ENCODE measurements around the gene HDGFL3.
"Not testable (repeated sequence)": the region's sequence is repeated elsewhere in the genome, so short reads cannot be mapped to it uniquely, and the experiment has no call there.

HDGFL3 gene

DNA sequence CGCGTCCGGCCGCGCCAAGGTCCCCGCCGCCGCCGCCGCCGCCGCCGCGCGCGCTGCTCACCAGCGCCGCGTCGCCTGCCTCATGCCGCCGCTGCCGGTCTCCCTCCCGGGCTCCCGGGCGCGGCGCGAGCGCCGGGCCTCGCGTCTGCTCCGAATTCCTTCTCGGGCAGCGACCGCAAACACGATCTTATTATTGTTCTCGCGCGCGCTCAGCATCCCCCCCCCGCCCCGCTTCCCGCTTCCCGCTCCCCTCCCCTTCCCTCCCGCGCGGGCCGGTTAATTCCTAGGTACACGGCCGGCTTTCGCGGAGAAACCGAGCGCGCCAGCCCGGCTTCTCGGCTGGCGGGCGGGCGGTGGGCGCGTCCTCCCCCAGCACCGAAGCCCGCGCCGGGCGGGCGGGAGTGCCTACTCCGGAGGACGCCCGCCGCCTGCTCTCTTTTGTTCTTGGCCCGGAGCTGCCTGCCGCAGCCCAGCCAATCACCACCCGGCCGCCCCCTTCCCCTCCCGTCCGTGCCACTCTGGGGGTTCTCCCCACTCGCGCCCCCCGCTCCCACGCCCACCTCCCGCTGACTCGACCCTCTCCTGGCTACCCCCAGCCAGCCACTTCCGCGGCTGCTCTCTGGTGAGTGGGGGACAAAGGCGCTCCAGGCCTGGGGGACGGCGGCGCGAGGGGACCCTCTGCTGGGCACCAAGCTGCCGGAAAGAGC lies at the start of gene HDGFL3:
HDGFL3 (minus strand) TSS at position 164 of the 707 bp plus-strand sequence. CDS start 409 bp downstream, outside the sequence.
- in situ Hi-C loops (cut with MboI; ENCODE audit: low sequenced_read_pairs) = no loop called here

- in situ Hi-C loops (cut with MboI; ENCODE audit: low sequenced_read_pairs) = no loop called here
These were observed 43.2 kb upstream of the HDGFL3 start for GRCh38 chr15:83250781-83251180.

DNA sequence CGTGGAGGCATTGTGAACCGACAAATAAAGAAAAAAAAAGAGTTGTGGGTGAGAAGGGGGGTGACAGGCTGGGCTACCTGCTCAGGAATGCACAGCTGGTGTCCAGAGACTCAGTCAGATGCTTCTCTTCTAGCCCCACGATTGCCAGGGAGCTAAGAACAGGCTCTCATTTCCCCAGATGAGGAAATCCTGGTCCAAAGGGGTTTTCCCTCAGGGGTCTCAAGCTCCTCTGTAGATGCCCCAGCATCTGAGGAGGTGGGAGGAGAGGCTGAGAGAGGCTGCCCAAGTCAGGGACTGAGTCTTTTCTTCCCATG lies 41.4 kb upstream of the HDGFL3 start:
- in situ Hi-C loops (cut with MboI; ENCODE audit: low sequenced_read_pairs) = no loop called here

DNA sequence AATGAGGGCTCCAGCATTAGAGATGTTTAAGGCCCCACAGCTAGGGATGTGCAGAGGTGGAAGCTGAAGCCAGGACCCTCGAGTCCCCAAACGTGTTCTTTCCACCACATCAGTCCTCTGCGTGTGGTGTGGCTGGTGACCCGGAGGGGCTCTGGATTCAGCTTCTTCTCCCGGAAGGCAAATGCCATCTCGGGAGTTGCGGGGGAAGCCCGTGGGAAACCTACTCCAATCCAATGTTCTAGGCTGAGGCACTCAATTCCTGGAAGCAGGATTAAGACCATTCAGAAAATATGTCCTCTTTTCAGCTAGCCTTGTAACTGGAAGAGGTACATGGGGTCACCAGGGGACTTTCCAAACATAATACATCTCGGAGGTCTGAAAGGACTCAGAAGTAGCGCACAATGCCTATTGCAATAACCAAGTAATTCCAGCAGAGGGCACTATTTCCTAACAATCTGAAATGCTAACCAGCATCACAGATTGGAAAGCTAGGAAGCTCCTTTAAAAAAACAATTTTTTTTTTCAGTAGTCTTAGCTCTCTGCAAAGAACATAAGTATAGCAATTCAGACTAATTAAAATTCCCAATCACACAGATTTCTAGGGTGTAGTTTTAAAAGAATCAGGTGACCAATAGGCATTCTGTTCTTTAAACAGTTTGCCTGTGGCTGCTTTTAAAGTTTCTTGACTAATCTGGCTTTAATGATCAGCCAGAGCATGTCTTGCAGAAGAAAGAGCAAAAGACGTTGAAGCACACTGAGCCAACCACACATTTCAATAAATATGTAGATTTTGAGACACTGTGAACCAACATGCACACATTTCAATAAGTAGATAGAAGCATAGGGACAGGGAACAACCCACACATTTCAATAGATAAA lies 40.8 kb upstream of the HDGFL3 start:
- in situ Hi-C loops (cut with MboI; ENCODE audit: low sequenced_read_pairs) = no loop called here

- in situ Hi-C loops (cut with MboI; ENCODE audit: low sequenced_read_pairs) = no loop called here
These were observed 36.0 kb upstream of the HDGFL3 start for GRCh38 chr15:83243634-83244033.

GRCh38 chr15:83230242-83230641 lies 22.6 kb upstream of the HDGFL3 start:
- in situ Hi-C loops (cut with MboI; ENCODE audit: low sequenced_read_pairs) = no loop called here

GRCh38 chr15:83225449-83225848 lies 17.8 kb upstream of the HDGFL3 start:
- in situ Hi-C loops (cut with MboI; ENCODE audit: low sequenced_read_pairs) = no loop called here

DNA sequence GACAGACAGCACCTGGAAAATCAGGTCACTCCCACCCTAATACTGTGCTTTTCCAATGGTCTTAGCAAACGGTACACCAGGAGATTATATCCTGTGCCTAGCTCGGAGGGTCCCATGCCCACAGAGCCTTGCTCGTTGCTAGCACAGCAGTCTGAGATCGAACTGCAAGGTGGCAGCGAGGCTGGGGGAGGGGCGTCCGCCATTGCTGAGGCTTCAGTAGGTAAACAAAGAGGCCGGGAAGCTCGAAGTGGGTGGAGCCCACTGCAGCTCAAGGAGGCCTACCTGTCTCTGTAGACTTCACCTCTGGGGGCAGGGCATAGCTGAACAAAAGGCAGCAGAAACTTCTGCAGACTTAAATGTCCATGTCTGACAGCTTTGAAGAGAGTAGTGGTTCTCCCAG lies 14.2 kb upstream of the HDGFL3 start:
- in situ Hi-C loops (cut with MboI; ENCODE audit: low sequenced_read_pairs) = not testable (repeated sequence)

DNA sequence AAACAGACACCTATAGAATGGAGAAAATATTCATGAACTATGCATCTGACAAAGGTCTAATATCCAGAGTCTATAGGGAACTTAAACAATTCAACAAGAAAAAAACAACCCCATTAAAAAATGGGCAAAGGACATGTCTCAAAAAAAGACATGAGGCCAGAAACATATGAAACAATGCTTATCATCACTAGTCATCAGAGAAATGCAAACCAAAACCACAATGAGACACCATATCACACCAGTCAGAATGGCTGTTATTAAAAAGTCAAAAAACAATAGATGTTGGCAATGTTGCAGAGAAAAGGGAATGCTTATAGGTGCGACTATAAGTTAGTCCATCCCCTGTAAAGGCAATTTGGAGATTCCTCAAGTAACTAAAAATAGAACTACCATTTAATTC lies 11.4 kb upstream of the HDGFL3 start:
- in situ Hi-C loops (cut with MboI; ENCODE audit: low sequenced_read_pairs) = no loop called here

- in situ Hi-C loops (cut with MboI; ENCODE audit: low sequenced_read_pairs) = no loop called here
These were observed 7.7 kb upstream of the HDGFL3 start for GRCh38 chr15:83215306-83215705.

DNA sequence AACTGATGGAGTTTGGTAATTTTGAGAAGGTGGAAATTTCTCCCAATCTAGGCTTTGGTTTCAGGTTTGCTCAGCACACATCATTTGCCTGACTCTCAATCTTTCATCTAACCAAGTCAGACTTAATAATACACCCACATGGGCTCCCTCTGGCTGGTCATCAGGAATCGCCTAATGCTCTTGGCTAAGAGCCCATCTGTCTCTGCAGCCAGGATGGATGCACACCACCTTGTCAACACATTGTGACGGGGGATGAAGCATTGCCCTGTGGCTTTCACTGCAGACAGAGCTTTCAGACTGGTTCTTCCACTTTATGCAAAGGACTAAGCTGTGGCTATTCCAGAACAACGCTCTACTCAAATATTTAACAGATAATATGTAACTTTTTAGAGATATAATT lies 3.0 kb upstream of the HDGFL3 start:
- in situ Hi-C loops (cut with MboI; ENCODE audit: low sequenced_read_pairs) = no loop called here

DNA sequence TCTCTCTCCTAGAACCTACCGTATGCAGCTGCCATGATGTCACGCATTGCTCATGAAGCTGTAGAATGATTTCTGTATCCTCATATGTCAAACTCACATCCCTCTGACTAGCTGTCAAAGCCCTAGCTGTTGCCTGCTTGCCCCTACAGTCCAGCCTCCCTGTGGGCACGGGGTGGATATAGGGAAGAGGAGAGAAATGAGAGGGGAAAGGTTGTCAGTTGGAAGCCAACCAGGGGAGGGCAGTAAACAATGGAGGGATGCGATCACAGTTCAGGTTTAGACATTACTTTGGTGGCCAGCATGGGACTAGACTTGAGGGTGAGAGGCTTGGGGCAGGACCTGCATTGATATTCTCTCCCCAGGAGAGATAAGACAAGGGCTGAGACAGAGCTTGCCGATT lies 1.7 kb upstream of the HDGFL3 start:
- in situ Hi-C loops (cut with MboI; ENCODE audit: low sequenced_read_pairs) = no loop called here

- in situ Hi-C loops (cut with MboI; ENCODE audit: low sequenced_read_pairs) = no loop called here
These were observed 691 bp upstream of the HDGFL3 start for GRCh38 chr15:83208367-83208661.

- in situ Hi-C loops (cut with MboI; ENCODE audit: low sequenced_read_pairs) = no loop called here
These were observed 489 bp downstream of the HDGFL3 start for GRCh38 chr15:83207009-83207659.

- in situ Hi-C loops (cut with MboI; ENCODE audit: low sequenced_read_pairs) = no loop called here
These were observed 1.1 kb downstream of the HDGFL3 start for GRCh38 chr15:83206526-83207008.

DNA sequence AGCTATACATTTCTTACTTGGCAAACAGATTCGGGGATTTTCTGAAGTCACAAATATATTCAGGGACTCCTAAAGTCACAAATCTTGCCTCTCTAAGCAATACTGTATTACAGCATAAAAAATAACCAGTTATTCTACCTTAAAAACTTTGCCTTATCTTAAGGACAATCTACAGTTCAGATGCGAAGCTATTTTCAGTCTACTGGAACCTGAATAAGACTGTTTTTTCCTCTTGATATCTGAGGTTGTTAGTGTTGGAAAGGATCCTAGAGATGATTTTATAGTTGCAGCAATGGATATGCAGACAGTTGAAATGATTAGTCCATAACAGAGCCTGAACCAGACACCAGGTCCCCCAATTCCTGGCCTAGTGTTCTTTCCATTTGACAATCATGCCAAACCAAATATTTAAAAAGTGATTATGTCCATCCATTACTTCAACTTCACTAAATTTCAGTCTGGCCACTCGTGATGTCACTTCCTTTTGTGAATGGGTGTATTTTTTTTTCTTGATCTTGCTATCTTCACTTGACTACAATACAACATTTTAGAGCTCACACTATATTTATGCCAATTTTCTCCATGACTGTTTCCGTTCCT lies 1.8 kb downstream of the HDGFL3 start:
- in situ Hi-C loops (cut with MboI; ENCODE audit: low sequenced_read_pairs) = no loop called here

GRCh38 chr15:83204697-83205096 lies 2.9 kb downstream of the HDGFL3 start:
- in situ Hi-C loops (cut with MboI; ENCODE audit: low sequenced_read_pairs) = no loop called here

DNA sequence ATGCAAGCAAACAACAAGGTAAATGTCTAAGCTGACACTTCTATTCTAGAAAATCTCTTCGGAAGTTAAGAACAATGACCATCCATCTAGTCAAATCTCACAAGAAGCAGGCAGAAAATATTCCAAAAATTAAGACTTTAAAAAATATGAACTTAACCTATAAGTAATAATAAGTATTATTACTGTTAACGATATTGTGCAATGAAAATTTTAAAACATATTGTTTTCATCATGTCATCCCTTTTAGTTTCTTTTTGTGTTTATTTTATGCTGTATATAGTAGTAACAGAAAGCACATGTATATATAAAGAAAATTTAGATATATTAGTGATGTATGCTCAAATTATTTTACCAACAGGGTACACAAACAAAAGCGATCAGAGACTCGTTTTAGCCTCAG lies 4.1 kb downstream of the HDGFL3 start:
- in situ Hi-C loops (cut with MboI; ENCODE audit: low sequenced_read_pairs) = no loop called here

- in situ Hi-C loops (cut with MboI; ENCODE audit: low sequenced_read_pairs) = no loop called here
These were observed 7.0 kb downstream of the HDGFL3 start for GRCh38 chr15:83200589-83200988.

DNA sequence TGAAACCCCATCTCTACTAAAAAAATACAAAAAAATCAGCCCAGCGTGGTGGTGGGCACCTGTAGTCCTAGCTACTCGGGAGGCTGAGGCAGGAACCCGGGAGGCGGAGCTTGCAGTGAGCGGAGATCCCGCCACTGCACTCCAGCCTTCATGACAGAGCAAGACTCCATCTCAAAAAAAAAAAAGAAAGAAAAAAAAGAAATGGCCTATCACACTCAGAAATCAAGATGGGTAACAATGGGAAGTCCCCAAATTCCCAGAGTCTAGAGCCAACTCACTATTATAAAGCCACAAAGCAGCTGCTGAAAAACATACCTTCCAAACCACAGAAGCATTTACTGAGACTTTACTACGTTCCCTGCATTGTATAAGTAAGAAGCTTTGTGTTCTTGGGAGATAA lies 7.5 kb downstream of the HDGFL3 start:
- in situ Hi-C loops (cut with MboI; ENCODE audit: low sequenced_read_pairs) = no loop called here

DNA sequence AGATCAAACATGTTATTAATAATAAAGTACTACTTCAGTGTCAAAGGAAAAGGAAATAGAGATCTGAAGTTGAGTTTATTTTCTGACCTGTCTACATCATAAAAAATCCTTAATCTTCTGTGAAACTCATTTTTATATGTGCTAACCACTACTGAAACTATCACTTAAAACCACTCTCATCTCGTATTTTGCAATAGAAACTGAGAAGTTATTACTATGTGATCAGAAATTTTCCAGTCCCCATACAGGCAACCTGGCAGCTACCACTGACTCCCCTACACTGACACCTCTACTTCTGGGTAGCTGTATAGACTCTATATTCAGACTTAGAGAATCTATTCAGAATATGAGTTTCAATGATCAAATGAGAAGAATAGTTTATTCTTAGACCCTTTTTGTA lies 8.3 kb downstream of the HDGFL3 start:
- in situ Hi-C loops (cut with MboI; ENCODE audit: low sequenced_read_pairs) = no loop called here

DNA sequence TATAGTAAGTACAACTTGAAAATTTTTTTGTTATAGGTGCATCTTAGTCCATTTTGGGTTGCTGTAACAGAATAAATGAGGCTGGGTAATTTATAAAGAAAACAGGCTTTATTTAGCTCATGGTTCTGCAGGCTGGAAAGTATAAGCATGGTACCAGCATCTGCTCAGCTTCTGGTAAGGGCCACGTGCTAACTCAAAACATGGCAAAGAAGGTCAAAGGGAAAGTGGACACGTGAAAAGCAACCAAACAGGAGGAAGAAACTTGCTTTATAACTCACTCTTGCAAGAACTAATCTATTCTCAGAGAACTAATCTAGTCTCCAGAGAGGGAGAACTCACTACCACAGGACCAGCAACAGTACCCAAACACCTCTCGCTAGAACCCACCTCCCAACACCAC lies 9.1 kb downstream of the HDGFL3 start:
- in situ Hi-C loops (cut with MboI; ENCODE audit: low sequenced_read_pairs) = no loop called here
